ENCODE measurements around the gene EFEMP1.

Gene EFEMP1

GRCh38 chr2:55923091-55923981 lies at the start of gene EFEMP1:
Gene EFEMP1, minus strand, starts transcription at chr2:55923782. Its CDS starts 1,342 bp downstream, at chr2:55922440.
- DNase-seq (ENCODE audit: extremely low read depth in 1 of 2, low read depth in 1 of 2): no peak

GRCh38 chr2:55970500-55970899 lies 46.9 kb upstream of the EFEMP1 start:
- no peak for DNase-seq (ENCODE audit: extremely low read depth in 1 of 2, low read depth in 1 of 2)

- no peak for DNase-seq (ENCODE audit: extremely low read depth in 1 of 2, low read depth in 1 of 2)
These were observed 45.4 kb upstream of the EFEMP1 start for GRCh38 chr2:55968941-55969340.

- no peak for DNase-seq (ENCODE audit: extremely low read depth in 1 of 2, low read depth in 1 of 2)
These were observed 43.0 kb upstream of the EFEMP1 start for GRCh38 chr2:55966401-55967118.

GRCh38 chr2:55965966-55966365 lies 42.4 kb upstream of the EFEMP1 start:
- no peak for DNase-seq (ENCODE audit: extremely low read depth in 1 of 2, low read depth in 1 of 2)

- DNase-seq (ENCODE audit: extremely low read depth in 1 of 2, low read depth in 1 of 2): no peak
These were observed 41.7 kb upstream of the EFEMP1 start for GRCh38 chr2:55965276-55965675.

GRCh38 chr2:55962915-55963314 lies 39.3 kb upstream of the EFEMP1 start:
- DNase-seq (ENCODE audit: extremely low read depth in 1 of 2, low read depth in 1 of 2): no peak

GRCh38 chr2:55961318-55961911 lies 37.8 kb upstream of the EFEMP1 start:
- no peak for DNase-seq (ENCODE audit: extremely low read depth in 1 of 2, low read depth in 1 of 2)

- DNase-seq (ENCODE audit: extremely low read depth in 1 of 2, low read depth in 1 of 2): no peak
These were observed 35.2 kb upstream of the EFEMP1 start for GRCh38 chr2:55958756-55959155.

- DNase-seq (ENCODE audit: extremely low read depth in 1 of 2, low read depth in 1 of 2): no peak
These were observed 33.6 kb upstream of the EFEMP1 start for GRCh38 chr2:55957142-55957541.

- DNase-seq (ENCODE audit: extremely low read depth in 1 of 2, low read depth in 1 of 2): no peak
These were observed 30.9 kb upstream of the EFEMP1 start for GRCh38 chr2:55954306-55955035.

GRCh38 chr2:55952415-55952814 lies 28.8 kb upstream of the EFEMP1 start:
- no peak for DNase-seq (ENCODE audit: extremely low read depth in 1 of 2, low read depth in 1 of 2)

GRCh38 chr2:55951533-55951932 lies 28.0 kb upstream of the EFEMP1 start:
- no peak for DNase-seq (ENCODE audit: extremely low read depth in 1 of 2, low read depth in 1 of 2)

DNA sequence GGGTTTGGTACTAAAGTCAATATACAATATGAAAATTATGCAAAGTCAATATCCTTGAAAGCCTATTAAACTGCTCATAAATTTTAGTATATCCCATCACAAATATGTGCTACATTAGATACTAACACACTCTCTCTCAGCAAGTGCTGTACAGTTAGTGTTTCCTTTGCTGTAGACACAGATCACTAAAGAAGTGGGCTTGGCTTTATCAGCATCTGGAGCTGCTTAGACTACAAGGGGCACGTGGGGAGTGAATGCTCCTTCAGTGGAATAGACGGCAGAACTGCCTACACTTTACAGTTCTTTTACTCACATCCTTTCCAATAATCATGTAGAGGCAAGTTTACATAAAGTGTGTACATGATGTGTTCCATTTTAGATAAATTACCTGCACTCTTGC lies 26.0 kb upstream of the EFEMP1 start:
- no peak for DNase-seq (ENCODE audit: extremely low read depth in 1 of 2, low read depth in 1 of 2)

- DNase-seq (ENCODE audit: extremely low read depth in 1 of 2, low read depth in 1 of 2): no peak
These were observed 25.6 kb upstream of the EFEMP1 start for GRCh38 chr2:55949211-55949610.

- no peak for DNase-seq (ENCODE audit: extremely low read depth in 1 of 2, low read depth in 1 of 2)
These were observed 24.8 kb upstream of the EFEMP1 start for GRCh38 chr2:55948176-55948923.

GRCh38 chr2:55947752-55948151 lies 24.2 kb upstream of the EFEMP1 start:
- no peak for DNase-seq (ENCODE audit: extremely low read depth in 1 of 2, low read depth in 1 of 2)

DNA sequence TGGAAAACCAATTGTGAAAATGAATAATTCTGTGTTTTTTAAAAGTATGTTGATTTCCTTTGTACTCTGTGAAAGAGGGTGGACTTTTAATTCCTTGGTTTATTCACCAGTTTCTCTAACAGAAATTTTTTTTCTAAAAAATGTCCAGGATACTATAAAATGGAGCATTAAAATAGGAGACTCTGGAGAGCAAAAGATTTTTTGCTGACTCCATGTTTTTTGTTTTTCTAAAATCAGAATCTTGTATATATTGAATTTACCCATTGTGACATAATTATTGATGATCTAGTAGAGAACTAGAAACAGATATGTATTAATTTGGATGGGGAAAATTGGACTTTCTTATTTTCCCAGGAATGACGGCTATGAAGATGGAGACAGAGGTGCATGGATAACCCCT lies 23.2 kb upstream of the EFEMP1 start:
- DNase-seq (ENCODE audit: extremely low read depth in 1 of 2, low read depth in 1 of 2): no peak

DNA sequence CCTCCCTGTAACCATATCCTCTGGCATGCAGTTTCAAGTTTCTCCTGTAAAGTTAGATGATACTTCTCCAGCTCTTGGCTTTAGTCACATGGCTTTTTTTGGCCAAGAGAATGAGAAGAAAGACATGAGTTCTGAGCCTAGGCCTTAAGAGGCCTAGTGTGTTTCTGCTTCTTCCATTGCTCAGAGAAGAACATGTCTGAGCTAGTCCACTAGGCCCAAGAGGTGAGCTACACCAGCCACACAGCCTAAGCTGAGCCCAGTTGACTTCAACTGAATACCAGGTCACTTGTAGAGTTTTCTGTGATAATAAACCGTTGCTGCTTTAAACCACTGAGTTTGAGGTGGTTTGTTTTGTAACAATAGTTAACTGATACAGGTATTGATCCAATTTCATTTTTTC lies 19.9 kb upstream of the EFEMP1 start:
- DNase-seq (ENCODE audit: extremely low read depth in 1 of 2, low read depth in 1 of 2): no peak

DNA sequence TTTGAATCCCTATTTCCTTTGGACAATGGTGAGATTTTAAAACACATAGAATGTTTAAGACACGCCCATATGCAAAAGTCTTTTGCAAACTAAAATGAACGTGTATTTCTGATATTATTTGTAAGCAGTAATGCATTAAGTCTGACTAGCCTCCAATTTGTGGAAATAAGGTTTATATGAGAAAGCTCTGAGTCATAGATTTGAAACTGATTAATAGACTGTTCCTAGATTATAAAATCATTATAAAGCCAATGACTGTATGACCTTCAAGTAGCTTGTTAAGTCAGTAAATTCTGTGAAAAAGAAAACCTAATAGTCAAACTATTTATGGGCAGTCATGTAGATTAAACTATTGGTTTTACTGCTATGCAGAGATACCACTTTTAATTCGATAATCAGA lies 12.8 kb upstream of the EFEMP1 start:
- DNase-seq (ENCODE audit: extremely low read depth in 1 of 2, low read depth in 1 of 2): no peak

Data from activated CD8-positive, alpha-beta memory T cell treated with anti-CD3 and anti-CD28 coated beads for 1 hour (primary cell).